ENCODE data around the gene HIPK1.

DNA sequence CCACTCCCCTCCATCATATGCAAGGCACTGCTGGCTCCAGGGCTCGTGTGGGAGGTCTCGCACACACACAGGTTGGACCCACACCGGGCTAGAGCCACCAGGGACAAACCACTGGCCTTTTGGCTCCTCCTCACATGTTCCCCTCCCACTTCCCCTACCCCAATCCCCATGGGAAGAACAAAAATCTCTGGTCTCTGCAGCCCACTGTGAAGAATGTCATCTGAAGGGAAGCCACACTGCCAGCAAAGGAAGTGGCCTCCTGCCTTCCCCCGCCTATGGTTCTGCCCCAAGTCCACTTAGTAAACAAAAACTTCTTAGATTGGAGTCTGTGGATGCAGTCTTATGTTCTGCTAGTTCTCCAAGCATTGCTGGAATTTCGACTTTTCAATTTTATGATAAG, 74.3 kb downstream of the HIPK1 start:
- TF ChIP-seq, protein P1, sequence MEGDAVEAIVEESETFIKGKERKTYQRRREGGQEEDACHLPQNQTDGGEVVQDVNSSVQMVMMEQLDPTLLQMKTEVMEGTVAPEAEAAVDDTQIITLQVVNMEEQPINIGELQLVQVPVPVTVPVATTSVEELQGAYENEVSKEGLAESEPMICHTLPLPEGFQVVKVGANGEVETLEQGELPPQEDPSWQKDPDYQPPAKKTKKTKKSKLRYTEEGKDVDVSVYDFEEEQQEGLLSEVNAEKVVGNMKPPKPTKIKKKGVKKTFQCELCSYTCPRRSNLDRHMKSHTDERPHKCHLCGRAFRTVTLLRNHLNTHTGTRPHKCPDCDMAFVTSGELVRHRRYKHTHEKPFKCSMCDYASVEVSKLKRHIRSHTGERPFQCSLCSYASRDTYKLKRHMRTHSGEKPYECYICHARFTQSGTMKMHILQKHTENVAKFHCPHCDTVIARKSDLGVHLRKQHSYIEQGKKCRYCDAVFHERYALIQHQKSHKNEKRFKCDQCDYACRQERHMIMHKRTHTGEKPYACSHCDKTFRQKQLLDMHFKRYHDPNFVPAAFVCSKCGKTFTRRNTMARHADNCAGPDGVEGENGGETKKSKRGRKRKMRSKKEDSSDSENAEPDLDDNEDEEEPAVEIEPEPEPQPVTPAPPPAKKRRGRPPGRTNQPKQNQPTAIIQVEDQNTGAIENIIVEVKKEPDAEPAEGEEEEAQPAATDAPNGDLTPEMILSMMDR (IDR thresholded peaks at IDR 0.05), result no peak
- TF ChIP-seq POLR2A (IDR thresholded peaks at IDR 0.05) (no peak), EP300 (IDR thresholded peaks at IDR 0.05) (no peak)
